Uterus (tissue), 4 donors: ENCODE results near the gene IKBKE. TPM values are rescaled to one million over a fixed set of nuclear protein-coding genes. Genes with fewer than 3 reads are reported as not detected.
A peak's percentile ranks its signal among the peaks of the same experiment; 100 is the strongest.

Source experiments
- DNase-seq, 2 donors: peaks; one replicate each; pipeline ENCODE4 v3.0.0-alpha.2; 2019 to 2020
- H3K27ac ChIP-seq, 2 donors: fragments of 200-600 bp; sonication (generic); 1 replicate in 1 of 2; 2 replicates in 1 of 2; pipeline ENCODE4 v1.5.1; 2016 to 2018
- H3K27me3 ChIP-seq, 2 donors: fragments of 200-600 bp; sonication (generic); one replicate each; pipeline ENCODE4 v1.5.1; 2018 to 2019; ENCODE audit warnings: control low read depth in 1 of 2
- H3K36me3 ChIP-seq, 2 donors: fragments of 200-600 bp; sonication (generic); one replicate each; pipeline ENCODE4 v1.5.1; 2019; ENCODE audit warnings: control low read depth in 1 of 2
- H3K4me1 ChIP-seq, 2 donors: fragments of 200-600 bp; sonication (generic); one replicate each; pipeline ENCODE4 v1.5.1; 2018 to 2019; ENCODE audit warnings: control low read depth in 1 of 2
- H3K4me3 ChIP-seq, 2 donors: fragments of 200-600 bp; sonication (generic); 1 replicate in 1 of 2; 2 replicates in 1 of 2; pipeline ENCODE4 v1.5.1; 2018 to 2019; ENCODE audit warnings: mild to moderate bottlenecking in 1 of 2
- H3K9me3 ChIP-seq, 2 donors: fragments of 200-600 bp; sonication (generic); one replicate each; pipeline ENCODE4 v1.5.1; 2019; ENCODE audit warnings: control low read depth in 1 of 2
- POLR2A ChIP-seq, 2 donors: fragments of 450-650 bp; IDR thresholded peaks; one replicate each; pipeline ENCODE4 v1.6.1; 2016; ENCODE audit warnings: antibody characterized with exemption in 2 of 2, mild to moderate bottlenecking in 1 of 2, moderate library complexity in 1 of 2
- intact Hi-C: fragments of 100-400 bp; cut with DNase I; formaldehyde crosslinking; loops from one replicate; pipeline ENCODE4 v1.15.1; 2023; ENCODE audit warnings: low total_unique reads
- total RNA-seq, 4 donors: library from RNA; depleted of rRNA in 3 of 4; stranded (reverse); fragments of >200 nt in 3 of 4; gene quantifications; one replicate each; pipeline versions ENCODE4 v1.1.0 to v1.2.4, GENCODE V29; 2014 to 2023
- TF ChIP-seq, protein P1 (sequence below), 4 experiments: fragments of 200-600 bp in 2 of 4; fragments of 450-650 bp in 2 of 4; sonication (generic) in 2 of 4; IDR thresholded peaks; one replicate each; pipeline ENCODE4 v1.5.1; 2016 to 2019; ENCODE audit warnings: antibody characterized with exemption in 4 of 4, mild to moderate bottlenecking in 2 of 4, moderate library complexity in 1 of 4
- donor health status: DM: yes; HTN: yes; CAD: no.

The IKBKE gene
- total RNA-seq, 4 donors from 2014 or later: 1.5 to 6.7 TPM; not detected in 2

DNA sequence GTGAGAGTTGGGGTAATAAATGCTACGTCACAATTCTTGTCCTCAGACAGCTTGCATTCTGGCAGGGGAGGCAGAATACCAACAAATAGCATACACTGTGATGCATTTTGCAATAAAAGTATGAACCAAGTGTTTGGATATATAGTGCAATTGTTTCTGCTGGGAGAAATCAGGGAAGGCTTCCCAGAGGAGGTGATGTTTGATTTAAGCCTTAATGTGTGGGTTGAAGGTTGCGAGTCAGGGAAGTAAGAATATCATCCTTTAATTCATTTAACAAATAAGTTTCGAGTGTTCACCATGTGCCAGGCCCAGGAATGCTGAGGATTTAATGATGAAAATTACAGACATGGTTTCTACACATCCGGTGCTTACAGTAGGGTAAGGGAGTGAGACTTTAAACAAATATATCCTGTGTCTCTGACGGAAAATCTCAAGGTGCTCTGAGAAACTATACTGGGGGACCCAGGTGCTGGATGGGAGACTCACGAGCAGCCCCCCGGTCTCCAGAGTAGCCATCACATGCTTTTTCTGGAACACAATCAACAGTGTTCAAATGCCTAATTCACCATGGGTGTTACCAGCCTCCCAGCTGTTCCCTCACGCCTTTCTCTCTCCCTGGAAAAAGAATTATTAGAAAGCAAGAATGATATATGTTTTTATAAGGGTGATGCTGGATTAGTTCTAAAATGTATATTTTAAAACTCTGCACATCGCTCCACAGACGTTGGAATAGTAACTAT, 68.8 kb downstream of the IKBKE start:
- no peak for DNase-seq
- no peaks in the 10 kb centered on the region for H3K9me3 ChIP-seq
- intact Hi-C loops: no loop called here
- no peaks in the 10 kb centered on the region for H3K27me3 ChIP-seq
- no peaks in the 10 kb centered on the region for H3K36me3 ChIP-seq
- peak overlapping the region; percentile 70 to 72 for H3K27ac ChIP-seq
- TF ChIP-seq, protein P1, sequence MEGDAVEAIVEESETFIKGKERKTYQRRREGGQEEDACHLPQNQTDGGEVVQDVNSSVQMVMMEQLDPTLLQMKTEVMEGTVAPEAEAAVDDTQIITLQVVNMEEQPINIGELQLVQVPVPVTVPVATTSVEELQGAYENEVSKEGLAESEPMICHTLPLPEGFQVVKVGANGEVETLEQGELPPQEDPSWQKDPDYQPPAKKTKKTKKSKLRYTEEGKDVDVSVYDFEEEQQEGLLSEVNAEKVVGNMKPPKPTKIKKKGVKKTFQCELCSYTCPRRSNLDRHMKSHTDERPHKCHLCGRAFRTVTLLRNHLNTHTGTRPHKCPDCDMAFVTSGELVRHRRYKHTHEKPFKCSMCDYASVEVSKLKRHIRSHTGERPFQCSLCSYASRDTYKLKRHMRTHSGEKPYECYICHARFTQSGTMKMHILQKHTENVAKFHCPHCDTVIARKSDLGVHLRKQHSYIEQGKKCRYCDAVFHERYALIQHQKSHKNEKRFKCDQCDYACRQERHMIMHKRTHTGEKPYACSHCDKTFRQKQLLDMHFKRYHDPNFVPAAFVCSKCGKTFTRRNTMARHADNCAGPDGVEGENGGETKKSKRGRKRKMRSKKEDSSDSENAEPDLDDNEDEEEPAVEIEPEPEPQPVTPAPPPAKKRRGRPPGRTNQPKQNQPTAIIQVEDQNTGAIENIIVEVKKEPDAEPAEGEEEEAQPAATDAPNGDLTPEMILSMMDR (IDR thresholded peaks at IDR 0.05): no peak
- no peak for TF ChIP-seq POLR2A (IDR thresholded peaks at IDR 0.05)
- H3K4me1 ChIP-seq: no peaks in the 10 kb centered on the region
- H3K4me3 ChIP-seq: no peak overlapping the region

DNA sequence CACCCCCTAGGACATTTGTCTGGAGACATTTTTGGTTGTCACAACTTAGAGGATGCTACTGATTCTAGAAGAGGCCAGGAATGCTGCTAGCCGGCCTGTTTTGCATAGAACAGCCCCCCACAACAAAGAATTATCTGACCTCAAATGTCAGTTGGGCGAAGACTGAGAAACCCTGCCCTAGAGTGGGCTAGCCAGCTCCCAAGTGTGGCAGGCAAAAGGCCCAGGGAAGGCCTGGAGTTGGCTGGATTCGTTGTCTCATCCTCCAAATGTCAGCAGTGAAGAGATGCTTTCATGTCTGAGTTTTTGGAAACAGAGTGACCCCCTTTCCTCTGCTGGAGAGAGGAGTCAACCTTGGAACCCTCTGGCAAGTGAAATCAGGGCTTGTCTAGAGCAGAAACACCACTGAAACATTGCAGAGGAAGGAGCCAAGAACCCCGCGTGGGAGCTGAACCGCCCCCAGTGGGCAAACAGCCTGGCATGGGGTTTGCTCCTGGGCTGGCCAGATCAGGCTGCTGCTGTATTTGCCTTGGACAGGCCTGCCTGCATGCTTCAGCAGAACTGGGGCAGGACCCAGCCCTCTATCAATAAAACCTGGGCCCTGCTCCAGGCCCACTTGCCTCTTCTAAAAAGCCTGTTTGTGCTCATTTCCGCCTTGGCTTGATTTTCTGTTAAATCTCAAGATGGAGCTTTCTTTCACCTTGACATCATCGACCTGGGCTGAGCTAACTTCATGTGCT, 69.9 kb downstream of the IKBKE start:
- H3K4me1 ChIP-seq: no peaks in the 10 kb centered on the region
- H3K9me3 ChIP-seq: no peaks in the 10 kb centered on the region
- H3K27me3 ChIP-seq: no peaks in the 10 kb centered on the region
- peak overlapping the region; percentile 70 to 72 for H3K27ac ChIP-seq
- H3K4me3 ChIP-seq: no peak overlapping the region
- peak; percentile 57 to 67 for DNase-seq
- TF ChIP-seq, protein P1 (IDR thresholded peaks at IDR 0.05): no peak
- no peak for TF ChIP-seq POLR2A (IDR thresholded peaks at IDR 0.05)
- intact Hi-C loops: no loop called here
- H3K36me3 ChIP-seq: no peaks in the 10 kb centered on the region

DNA sequence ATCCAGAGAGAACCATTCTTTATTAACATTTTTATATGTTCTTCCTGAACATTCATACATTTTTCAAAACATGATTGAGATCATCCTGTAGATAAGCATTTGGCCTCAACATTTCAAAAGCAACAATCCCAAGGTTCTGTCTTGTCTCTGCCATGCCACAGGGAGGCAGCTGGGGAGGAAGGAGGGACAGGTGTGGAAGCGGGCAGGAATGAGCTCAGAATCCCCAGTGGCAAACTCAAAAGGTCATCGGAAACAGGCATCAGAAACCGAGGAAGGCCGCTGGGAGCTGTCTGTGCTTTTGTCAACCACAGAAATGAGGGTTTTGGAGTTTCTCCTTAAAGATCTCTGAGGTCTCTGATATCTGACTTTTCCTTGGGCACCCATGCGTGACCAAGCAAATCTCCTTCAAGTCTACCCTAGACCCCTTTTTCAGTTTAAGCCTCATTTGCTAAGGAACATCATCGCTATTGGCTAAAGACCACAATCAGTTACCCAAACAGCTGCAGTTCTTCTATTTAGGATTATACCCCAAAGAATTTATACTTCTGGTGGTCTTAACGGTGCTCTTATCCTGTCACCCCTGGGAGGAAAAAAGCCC, 71.1 kb downstream of the IKBKE start:
- DNase-seq: no peak
- Histone ChIP-seq H3K27me3 (no peaks in the 10 kb centered on the region), H3K4me1 (no peaks in the 10 kb centered on the region), H3K4me3 (no peak overlapping the region), H3K36me3 (no peaks in the 10 kb centered on the region), H3K9me3 (no peaks in the 10 kb centered on the region), H3K27ac (peak overlapping the region; percentile 70 to 72)
- intact Hi-C loops: no loop called here
- TF ChIP-seq POLR2A (IDR thresholded peaks at IDR 0.05): no peak
- TF ChIP-seq, protein P1 (IDR thresholded peaks at IDR 0.05): no peak

DNA sequence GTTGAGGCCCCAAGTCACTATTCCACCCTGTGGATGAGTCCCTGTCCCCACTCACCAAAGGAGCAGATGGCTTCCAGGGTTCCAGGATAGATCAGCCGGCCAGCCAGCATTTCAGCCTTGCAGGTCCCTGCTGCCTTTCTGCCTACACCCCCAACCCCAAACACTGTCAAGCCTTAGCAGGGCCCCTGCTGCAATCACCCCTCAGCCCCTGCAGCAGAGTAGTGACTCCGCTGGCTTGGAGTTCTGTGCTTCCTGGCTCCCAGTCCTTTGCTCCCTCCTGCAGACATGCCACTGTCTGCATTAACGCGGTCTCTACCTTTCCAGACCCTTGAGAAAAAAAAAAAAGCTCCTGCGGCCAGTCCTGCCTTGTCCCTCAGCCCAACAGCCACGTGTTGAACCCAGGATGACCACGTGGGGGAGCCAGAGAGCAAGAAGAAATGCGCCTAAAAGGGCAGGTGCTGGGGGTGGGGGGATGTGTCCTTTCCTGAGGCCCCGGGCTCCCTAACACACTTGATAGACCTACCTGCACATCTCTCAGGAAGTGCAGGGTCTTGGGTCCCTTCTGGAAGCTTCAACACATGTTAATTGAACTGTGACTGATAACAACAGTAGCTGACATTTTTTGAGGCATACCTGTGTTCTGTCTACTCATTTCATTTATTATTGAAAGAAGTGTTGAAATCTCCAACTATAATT, 74.4 kb downstream of the IKBKE start:
- no peak for TF ChIP-seq POLR2A (IDR thresholded peaks at IDR 0.05)
- TF ChIP-seq, protein P1 (IDR thresholded peaks at IDR 0.05): peak; percentile 68 to 86 (median 72)
- intact Hi-C loops: no loop called here
- Histone ChIP-seq H3K9me3 (no peaks in the 10 kb centered on the region), H3K36me3 (no peaks in the 10 kb centered on the region), H3K4me1 (no peaks in the 10 kb centered on the region), H3K27me3 (no peaks in the 10 kb centered on the region), H3K27ac (no peak overlapping the region), H3K4me3 (no peak overlapping the region)
- peak; percentile 66 to 71 for DNase-seq
